Measurements from ENCODE around the gene SUSD2. TPM values are rescaled to one million over a fixed set of nuclear protein-coding genes. Genes with fewer than 3 reads are reported as not detected.
A peak's percentile ranks its signal among the peaks of the same experiment; 100 is the strongest.

Gene SUSD2
- total RNA-seq, 2 experiments from 2014 or later, result 0.23 to 0.63 TPM

DNA sequence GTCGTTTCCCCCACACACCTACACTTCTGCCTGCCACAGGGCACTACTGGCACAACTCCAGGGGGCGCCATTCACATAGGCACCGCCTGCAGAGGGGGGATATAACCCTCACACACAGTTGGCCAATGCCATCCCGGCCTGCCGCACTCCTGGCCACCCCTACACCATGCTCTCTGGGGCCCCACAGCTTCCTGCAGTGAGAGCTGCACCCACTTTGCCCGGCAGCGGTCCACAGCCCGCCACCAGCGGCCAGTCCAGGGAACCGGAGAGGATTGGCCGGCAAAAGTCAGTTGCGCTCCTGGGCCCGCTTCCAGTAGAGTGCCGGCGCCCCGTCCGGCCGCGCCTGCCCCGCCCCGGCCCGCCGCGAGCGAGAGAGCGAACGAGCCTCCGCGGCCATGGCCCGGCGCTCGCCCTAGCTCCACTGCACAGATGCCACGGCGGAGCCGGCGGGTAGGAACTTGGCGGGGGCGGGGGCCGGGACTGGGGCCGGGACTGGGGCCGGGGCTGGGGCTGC lies 25.6 kb upstream of the SUSD2 start:
- peak overlapping the region; percentile 86 for H3K27ac Mint-ChIP-seq
- DNase-seq, result peak; percentile 57
- no peaks in the 10 kb centered on the region for H3K27me3 Mint-ChIP-seq
- H3K4me1 Mint-ChIP-seq, result peaks cover 59% of the 10 kb centered on the region
- CTCF ChIA-PET, result interaction anchor here (0.6 to 5.1 kb wide), 28 partner anchors 8 to 298 kb away, joined by 3 to 51 read pairs (median 4); partner anchors contain the start of genes CABIN1, MIF and SLC2A11
- H3K4me3 Mint-ChIP-seq, result peak overlapping the region; percentile 73
- POLR2A ChIA-PET, result interaction anchor here (0.7 to 3.9 kb wide), 19 partner anchors 9 to 272 kb away, joined by 3 to 16 read pairs (median 4); partner anchors contain the start of genes ADORA2A, CABIN1, MIF and SPECC1L
- no peaks in the 10 kb centered on the region for H3K9me3 Mint-ChIP-seq
- H3K36me3 Mint-ChIP-seq (ENCODE audit: low read depth), result peaks cover 11% of the 10 kb centered on the region

DNA sequence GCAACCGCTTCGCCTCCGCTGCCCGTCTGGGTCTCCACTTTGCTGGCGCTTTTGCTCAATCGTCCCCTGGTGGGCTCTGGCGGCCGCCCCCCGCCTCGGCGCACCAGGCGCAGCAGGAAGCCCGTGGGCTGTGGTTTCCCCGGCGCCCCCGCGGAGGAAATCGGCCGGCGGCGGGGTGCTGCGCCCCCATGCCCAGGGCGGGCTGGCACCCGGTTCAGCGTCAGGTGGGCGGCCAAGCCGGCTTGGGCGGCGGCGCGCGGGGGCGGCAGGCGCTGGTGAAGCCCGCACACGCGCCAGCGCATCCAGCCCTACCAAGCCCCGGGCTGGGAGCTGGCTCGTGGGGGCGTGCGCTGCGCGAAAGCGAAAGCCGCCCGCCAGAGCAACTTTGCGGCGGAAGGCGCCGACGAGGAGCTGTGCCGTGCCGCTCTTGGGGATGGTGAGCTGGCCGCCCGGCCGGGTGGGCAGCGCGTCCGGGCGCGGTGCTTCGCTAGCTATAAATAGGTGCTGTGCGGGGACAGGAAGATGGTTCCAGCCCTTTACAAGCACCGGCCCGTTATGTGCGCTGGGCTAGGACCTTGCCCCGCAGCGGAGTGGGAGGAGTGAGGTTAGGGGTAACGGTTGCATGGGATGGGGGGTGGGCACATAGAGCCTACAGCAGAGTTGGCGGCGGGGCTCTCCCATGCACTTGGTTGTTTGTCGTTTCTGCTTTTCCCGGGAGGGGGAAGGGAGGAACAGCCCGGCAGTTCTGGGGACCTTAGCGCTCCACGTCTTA lies 25.0 kb upstream of the SUSD2 start:
- peaks cover 59% of the 10 kb centered on the region for H3K4me1 Mint-ChIP-seq
- peak overlapping the region; percentile 86 for H3K27ac Mint-ChIP-seq
- peak overlapping the region; percentile 85 for H3K4me3 Mint-ChIP-seq
- ChIA-PET CTCF (interaction anchor here (0.6 to 5.1 kb wide), 30 partner anchors 9 to 299 kb away, joined by 3 to 51 read pairs (median 4); partner anchors contain the start of genes CABIN1, MIF and SLC2A11), POLR2A (interaction anchor here (0.7 to 3.9 kb wide), 19 partner anchors 9 to 299 kb away, joined by 3 to 19 read pairs (median 5); partner anchors contain the start of genes ADORA2A, CABIN1, MIF and SLC2A11)
- H3K9me3 Mint-ChIP-seq, result no peaks in the 10 kb centered on the region
- H3K27me3 Mint-ChIP-seq, result no peaks in the 10 kb centered on the region
- peaks cover 11% of the 10 kb centered on the region for H3K36me3 Mint-ChIP-seq (ENCODE audit: low read depth)
- peak; percentile 78 for DNase-seq

DNA sequence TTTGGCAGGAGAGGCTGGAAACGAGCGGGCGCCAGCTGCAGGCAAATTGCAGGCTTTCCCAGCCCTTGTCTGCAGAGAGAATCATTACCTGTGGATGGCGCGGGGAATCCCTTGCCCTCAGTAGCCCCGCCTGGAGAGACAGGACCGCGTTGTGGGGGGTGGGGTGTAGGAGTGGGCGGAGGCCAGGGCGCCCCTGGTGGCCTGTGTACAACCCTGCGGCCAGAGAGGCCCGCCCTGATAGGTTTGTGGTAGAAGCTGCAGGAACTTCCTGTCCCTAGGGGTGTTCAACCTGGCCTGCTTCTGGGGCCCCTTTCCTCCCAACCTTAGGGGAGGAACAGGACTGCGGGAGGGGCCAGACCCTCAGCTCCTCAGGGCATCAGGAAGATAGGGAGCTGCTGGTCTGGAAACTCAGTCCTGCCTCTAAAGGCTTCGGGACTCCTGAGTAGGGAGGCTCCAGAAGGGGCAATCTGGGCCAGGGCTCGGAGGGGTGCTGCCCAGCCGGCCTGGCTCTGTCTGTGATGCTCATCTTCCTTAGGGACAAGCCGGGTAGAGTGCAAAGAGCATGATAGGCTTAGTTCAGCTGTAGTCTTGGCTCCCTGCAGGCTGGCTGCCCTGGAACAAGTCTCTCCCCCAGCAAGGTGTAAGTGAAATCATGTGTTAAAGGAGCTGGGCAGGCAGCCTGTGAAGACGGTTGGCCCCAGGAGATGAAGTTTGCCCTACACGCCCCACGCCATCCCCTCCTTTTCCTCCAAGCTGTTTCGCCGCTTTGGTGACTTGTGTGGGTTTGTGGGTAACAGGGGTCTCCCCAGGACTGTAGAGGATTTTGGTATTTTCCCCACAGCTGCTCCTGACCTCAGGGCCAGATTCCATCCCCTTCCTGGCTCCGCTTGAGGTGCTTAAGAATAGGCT lies 24.1 kb upstream of the SUSD2 start:
- Mint-ChIP-seq H3K27me3 (no peaks in the 10 kb centered on the region), H3K27ac (peak overlapping the region; percentile 86), H3K4me3 (peak overlapping the region; percentile 85), H3K36me3 (ENCODE audit: low read depth) (peaks cover 8% of the 10 kb centered on the region), H3K9me3 (no peaks in the 10 kb centered on the region), H3K4me1 (peaks cover 61% of the 10 kb centered on the region)
- DNase-seq, result peak; percentile 94
- ChIA-PET CTCF (interaction anchor here (0.6 to 5.1 kb wide), 25 partner anchors 10 to 278 kb away, joined by 3 to 51 read pairs (median 4); partner anchors contain the start of genes CABIN1 and MIF), POLR2A (interaction anchor here (0.7 to 3.9 kb wide), 20 partner anchors 8 to 300 kb away, joined by 3 to 19 read pairs (median 4); partner anchors contain the start of genes ADORA2A, CABIN1, MIF and SLC2A11)

DNA sequence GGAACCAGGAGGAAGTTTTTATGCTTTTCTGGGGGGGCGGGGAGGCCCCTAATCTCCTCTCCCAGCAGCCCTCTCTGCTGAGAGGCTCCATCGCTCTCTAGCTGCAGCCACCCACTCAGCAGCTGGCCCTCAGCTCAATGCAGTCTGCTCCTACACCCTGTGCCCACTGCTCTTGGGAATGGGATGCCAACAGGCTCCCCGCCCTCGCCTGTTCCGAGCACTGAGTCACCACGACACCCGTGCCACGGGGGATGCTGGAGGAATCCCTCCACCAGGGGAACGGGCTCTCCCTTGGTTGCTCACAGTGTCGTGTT lies 23.5 kb upstream of the SUSD2 start:
- Mint-ChIP-seq H3K27me3 (no peaks in the 10 kb centered on the region), H3K4me3 (peak overlapping the region; percentile 85), H3K4me1 (peaks cover 61% of the 10 kb centered on the region), H3K27ac (peak overlapping the region; percentile 86), H3K9me3 (no peaks in the 10 kb centered on the region), H3K36me3 (ENCODE audit: low read depth) (peaks cover 8% of the 10 kb centered on the region)
- CTCF ChIA-PET, result interaction anchor here (0.8 to 5.1 kb wide), 16 partner anchors 10 to 264 kb away, joined by 3 to 51 read pairs (median 8); partner anchors contain the start of genes CABIN1 and MIF
- no peak for DNase-seq
- POLR2A ChIA-PET, result interaction anchor here (0.9 to 3.9 kb wide), 10 partner anchors 10 to 270 kb away, joined by 3 to 19 read pairs (median 6); partner anchors contain the start of genes ADORA2A, CABIN1, MIF and SPECC1L

DNA sequence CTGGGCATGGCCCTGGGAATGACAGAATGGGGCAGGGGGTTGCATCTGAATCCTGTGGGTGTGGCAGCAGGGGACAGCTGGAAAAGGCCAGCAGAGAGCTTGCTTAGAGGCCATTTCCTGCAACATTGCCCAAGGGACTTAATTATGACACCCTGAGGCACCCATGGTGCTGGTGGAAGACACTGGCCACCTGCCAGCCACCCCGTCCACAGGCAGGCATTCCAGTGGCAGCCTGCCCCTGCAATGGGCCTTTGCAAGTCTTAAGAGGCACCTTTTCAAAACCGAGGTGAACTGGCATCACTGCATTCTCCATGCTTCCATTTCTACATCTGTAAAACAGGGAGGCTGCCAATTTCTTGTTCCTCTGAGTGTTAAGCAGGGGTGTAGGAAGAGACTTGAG lies 21.6 kb upstream of the SUSD2 start:
- ChIA-PET POLR2A (interaction anchor here (3.9 kb wide), 1 partner anchor 266 kb away, joined by 15 read pairs; the partner anchor contains the start of gene MIF), CTCF (no interaction called here)
- Mint-ChIP-seq H3K36me3 (ENCODE audit: low read depth) (peaks cover 9% of the 10 kb centered on the region), H3K27ac (no peak overlapping the region), H3K4me1 (peaks cover 43% of the 10 kb centered on the region), H3K9me3 (no peaks in the 10 kb centered on the region), H3K27me3 (no peaks in the 10 kb centered on the region), H3K4me3 (no peak overlapping the region)
- DNase-seq, result no peak

DNA sequence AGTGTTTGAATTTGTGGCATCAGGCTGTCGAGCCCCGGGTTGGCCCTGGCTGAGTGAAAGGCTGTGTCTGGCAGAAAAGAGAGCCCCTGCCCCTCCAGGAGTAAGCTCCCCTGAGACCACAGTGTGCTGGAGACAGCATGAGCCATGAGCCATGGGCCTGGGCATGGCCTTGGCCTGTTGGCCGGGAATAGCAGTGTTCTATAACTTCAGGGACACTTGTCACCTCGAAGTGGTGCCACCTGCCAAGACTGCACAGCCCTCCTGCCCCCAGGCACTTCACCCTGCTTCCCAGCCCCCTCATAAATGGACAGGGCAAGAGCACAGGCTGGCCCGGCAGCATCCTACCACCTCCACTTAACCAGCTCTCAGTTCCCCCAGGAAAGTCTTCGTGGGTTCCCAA lies 20.7 kb upstream of the SUSD2 start:
- DNase-seq, result no peak
- Mint-ChIP-seq H3K27me3 (no peaks in the 10 kb centered on the region), H3K27ac (no peak overlapping the region), H3K9me3 (no peaks in the 10 kb centered on the region), H3K4me3 (no peak overlapping the region), H3K36me3 (ENCODE audit: low read depth) (peaks cover 10% of the 10 kb centered on the region), H3K4me1 (peaks cover 34% of the 10 kb centered on the region)
- CTCF ChIA-PET, result no interaction called here
- POLR2A ChIA-PET, result no interaction called here

DNA sequence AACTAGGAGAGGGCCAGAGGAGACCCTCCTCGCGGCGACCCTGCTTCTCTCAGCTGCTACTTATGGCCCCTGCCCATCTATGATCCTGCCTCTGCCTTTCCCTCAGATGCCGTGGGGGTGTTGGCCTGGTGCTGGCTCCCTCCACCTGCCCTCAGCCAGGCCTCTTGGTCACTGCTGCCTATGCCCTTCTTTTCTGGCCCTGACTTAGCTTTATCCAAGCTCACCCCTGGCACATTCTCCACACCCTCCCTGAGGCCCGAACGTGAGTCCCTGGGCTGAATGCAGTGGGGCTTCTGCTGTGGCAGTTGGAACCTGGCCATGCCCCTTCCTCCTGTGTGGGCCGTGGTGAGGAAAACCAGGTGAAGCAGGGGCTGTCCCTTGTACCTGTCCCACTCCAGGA lies 19.8 kb upstream of the SUSD2 start:
- no peak overlapping the region for H3K4me3 Mint-ChIP-seq
- H3K9me3 Mint-ChIP-seq, result no peaks in the 10 kb centered on the region
- DNase-seq, result no peak
- peaks cover 31% of the 10 kb centered on the region for H3K4me1 Mint-ChIP-seq
- ChIA-PET POLR2A (no interaction called here), CTCF (no interaction called here)
- H3K36me3 Mint-ChIP-seq (ENCODE audit: low read depth), result peaks cover 12% of the 10 kb centered on the region
- H3K27me3 Mint-ChIP-seq, result no peaks in the 10 kb centered on the region
- H3K27ac Mint-ChIP-seq, result no peak overlapping the region

DNA sequence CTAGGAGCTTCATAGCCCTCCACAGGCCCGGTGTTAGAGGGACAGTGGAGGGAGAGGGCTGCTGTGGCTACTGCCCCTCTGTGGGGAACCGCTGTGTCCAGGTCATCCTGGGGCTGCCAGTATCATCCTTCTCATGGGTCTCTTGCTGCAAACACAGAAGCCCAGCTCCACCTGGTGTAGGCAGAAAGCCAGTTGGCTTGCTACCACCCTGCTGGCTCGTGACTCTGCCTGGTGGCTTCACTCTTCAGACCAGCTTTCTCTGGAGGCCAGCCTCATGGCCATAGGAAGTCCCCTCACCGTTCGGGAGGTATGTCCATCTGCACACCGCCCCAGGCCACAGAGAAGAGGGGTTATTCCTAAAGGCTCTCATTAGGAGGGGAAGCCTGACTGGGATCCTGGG lies 19.4 kb upstream of the SUSD2 start:
- Mint-ChIP-seq H3K36me3 (ENCODE audit: low read depth) (peaks cover 14% of the 10 kb centered on the region), H3K9me3 (no peaks in the 10 kb centered on the region), H3K4me3 (no peak overlapping the region), H3K27me3 (no peaks in the 10 kb centered on the region), H3K27ac (no peak overlapping the region), H3K4me1 (peaks cover 28% of the 10 kb centered on the region)
- DNase-seq, result no peak
- CTCF ChIA-PET, result no interaction called here
- POLR2A ChIA-PET, result no interaction called here

DNA sequence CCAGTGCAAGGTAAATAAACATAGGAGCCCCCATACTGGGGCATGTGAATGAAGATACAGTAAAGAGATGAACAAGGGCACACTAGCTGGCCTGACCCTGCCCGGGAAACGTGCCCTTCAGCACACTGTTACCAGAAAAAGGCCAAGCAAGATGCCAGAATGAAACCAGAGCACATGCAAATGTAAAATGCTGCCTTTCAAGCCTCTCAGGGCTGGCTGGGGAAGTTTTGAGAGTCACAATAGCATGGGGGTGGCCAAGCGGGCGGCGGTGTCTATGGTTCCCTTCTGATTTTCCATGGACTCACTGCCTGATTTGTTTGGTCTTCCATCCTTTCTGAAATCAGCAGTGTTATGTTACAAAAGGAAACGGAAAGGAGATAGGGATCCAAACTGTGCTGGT lies 18.9 kb upstream of the SUSD2 start:
- H3K4me1 Mint-ChIP-seq, result peaks cover 23% of the 10 kb centered on the region
- H3K36me3 Mint-ChIP-seq (ENCODE audit: low read depth), result peaks cover 18% of the 10 kb centered on the region
- peak overlapping the region; percentile 49 for H3K27ac Mint-ChIP-seq
- H3K9me3 Mint-ChIP-seq, result no peaks in the 10 kb centered on the region
- no peaks in the 10 kb centered on the region for H3K27me3 Mint-ChIP-seq
- H3K4me3 Mint-ChIP-seq, result no peak overlapping the region
- POLR2A ChIA-PET, result no interaction called here
- CTCF ChIA-PET, result no interaction called here
- DNase-seq, result no peak

DNA sequence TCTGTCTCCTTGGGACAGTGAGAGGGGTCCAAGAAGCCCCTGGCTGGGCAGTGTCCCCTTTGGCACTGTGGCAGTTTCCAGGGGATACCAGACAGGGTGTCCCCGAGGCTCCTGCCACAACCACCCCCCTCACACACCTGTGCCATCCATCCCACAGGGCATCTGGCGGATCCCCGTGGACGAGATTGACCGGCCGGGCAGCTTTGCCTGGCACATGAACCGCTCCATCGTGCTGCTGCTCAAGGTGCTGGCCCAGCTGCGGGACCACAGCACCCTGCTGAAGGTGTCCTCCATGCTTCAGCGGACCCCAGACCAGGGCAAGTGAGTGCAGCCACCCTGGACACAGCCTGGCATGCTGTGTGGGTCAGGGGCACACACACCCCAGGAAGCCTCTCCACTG lies 17.0 kb upstream of the SUSD2 start:
- no peak for DNase-seq
- Mint-ChIP-seq H3K27ac (no peak overlapping the region), H3K4me1 (peaks cover 12% of the 10 kb centered on the region), H3K27me3 (no peaks in the 10 kb centered on the region), H3K36me3 (ENCODE audit: low read depth) (peaks cover 20% of the 10 kb centered on the region), H3K4me3 (no peak overlapping the region), H3K9me3 (no peaks in the 10 kb centered on the region)
- ChIA-PET CTCF (no interaction called here), POLR2A (interaction anchor here (1.5 to 1.6 kb wide), 2 partner anchors 8 to 10 kb away, joined by 5 to 8 read pairs; no protein-coding TSS in a partner anchor)

DNA sequence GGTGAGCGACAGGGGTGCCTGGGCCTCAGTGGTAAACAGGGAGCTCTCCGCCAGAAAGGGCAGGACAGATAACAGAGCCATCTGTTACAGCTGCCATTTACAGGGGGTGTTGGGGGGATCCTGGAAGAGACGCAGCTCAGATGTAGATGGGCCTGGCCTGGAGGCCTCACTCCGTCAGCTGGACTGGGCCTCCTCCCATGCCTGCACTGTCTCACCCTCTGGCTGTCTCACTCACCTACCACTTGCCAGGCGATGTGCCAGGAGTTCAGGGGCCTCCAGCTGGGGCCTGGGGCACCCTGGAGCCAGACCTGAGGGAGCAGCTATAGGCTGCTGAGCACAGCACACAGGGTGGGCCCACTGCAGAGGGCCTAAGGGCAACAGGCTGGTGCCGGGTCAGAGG lies 16.3 kb upstream of the SUSD2 start:
- POLR2A ChIA-PET, result interaction anchor here (1.5 to 1.6 kb wide), 2 partner anchors 9 to 11 kb away, joined by 5 to 8 read pairs; no protein-coding TSS in a partner anchor
- no peaks in the 10 kb centered on the region for H3K9me3 Mint-ChIP-seq
- H3K4me1 Mint-ChIP-seq, result peaks cover 10% of the 10 kb centered on the region
- CTCF ChIA-PET, result interaction anchor here (0.9 to 5.7 kb wide), 3 partner anchors 9 to 14 kb away, joined by 3 to 21 read pairs (median 3); no protein-coding TSS in a partner anchor
- no peak overlapping the region for H3K4me3 Mint-ChIP-seq
- H3K36me3 Mint-ChIP-seq (ENCODE audit: low read depth), result peaks cover 20% of the 10 kb centered on the region
- H3K27ac Mint-ChIP-seq, result no peak overlapping the region
- no peak for DNase-seq
- no peaks in the 10 kb centered on the region for H3K27me3 Mint-ChIP-seq

DNA sequence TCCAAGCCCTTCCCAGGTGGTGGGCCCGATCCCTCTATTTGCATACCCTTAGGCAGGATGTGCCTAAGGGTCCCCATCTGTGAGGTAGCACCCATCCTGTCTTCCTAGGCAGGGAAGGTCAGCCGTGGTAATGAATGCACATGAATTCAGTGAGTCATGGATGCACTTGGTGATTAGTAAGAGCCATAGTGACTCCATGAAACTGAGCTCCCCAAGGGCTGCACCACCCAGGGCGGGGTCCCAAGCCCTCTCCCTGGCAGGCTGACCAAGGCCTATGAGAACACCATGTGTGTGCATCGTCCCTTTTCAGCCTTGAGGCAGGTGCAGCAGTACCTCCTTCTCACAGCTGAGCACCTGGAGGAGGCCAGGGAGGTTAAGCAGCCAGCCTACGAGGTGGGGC lies 15.6 kb upstream of the SUSD2 start:
- no peaks in the 10 kb centered on the region for H3K27me3 Mint-ChIP-seq
- peaks cover 10% of the 10 kb centered on the region for H3K4me1 Mint-ChIP-seq
- DNase-seq, result no peak
- H3K9me3 Mint-ChIP-seq, result no peaks in the 10 kb centered on the region
- ChIA-PET CTCF (interaction anchor here (0.9 to 5.7 kb wide), 3 partner anchors 9 to 13 kb away, joined by 3 to 21 read pairs (median 3); no protein-coding TSS in a partner anchor), POLR2A (interaction anchor here (1.5 to 1.6 kb wide), 2 partner anchors 10 to 12 kb away, joined by 5 to 8 read pairs; no protein-coding TSS in a partner anchor)
- peaks cover 20% of the 10 kb centered on the region for H3K36me3 Mint-ChIP-seq (ENCODE audit: low read depth)
- no peak overlapping the region for H3K4me3 Mint-ChIP-seq
- H3K27ac Mint-ChIP-seq, result no peak overlapping the region

Measured in activated CD4-positive, alpha-beta memory T cell treated with anti-CD3 and anti-CD28 coated beads, Interleukin-2, amount 10 ng/mL, durations not matched to agents 7 days and 5 days (primary cell).